ENCODE measurements around the gene KLHL29. TPM values are rescaled to one million over a fixed set of nuclear protein-coding genes. Genes with fewer than 3 reads are reported as not detected.

KLHL29 gene
- total and polyA plus RNA-seq, 10 of the 15 experiments (the other 5 are each of a cell fraction or from before 2014, with no cell fraction given), result 1.4 to 19.5 (median 6.1) TPM

DNA sequence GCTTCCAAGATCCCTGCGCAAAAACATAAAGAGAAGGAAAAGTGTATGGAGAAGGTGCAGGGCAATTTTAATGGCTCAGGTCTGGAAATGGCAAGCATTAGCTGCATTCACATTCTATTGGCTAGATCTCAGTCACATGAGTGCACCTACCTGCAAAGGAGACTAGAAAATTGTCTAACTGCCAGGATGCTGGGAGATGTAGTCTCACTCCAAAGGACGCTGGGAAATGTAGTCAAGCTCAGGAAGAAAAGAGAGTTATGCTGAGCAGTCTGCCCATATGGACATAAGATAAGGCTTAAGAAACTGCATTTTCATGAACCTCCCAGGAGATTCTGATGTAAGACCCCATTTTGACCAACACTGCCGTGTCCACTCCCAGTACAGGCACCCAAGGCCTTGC, 9.5 kb upstream of the KLHL29 start (continued):
- TF ChIP-seq KAT2A (conservative IDR thresholded peaks at IDR 0.05; ENCODE audit: control insufficient read depth, low read depth, low read length) (no peak), MXI1 (IDR thresholded peaks at IDR 0.05; ENCODE audit: low read depth, low read length) (no peak), NFYA (IDR thresholded peaks at IDR 0.05; ENCODE audit: borderline replicate concordance, low read depth, low read length) (no peak), RBBP5 (conservative IDR thresholded peaks at IDR 0.05) (no peak), NR2C1 (IDR thresholded peaks at IDR 0.05) (no peak), TAF1 (IDR thresholded peaks at IDR 0.05; ENCODE audit: borderline replicate concordance, low read depth, low read length) (no peak), RELA (IDR thresholded peaks at IDR 0.05; ENCODE audit: borderline replicate concordance, partially characterized antibody) (no peak), ZNF217 (IDR thresholded peaks at IDR 0.05) (no peak), ZNF384 (IDR thresholded peaks at IDR 0.05; ENCODE audit: borderline replicate concordance, low read depth, low read length) (no peak), TCF12 (IDR thresholded peaks at IDR 0.05; ENCODE audit: low read depth, low read length) (no peak), BCL11A (IDR thresholded peaks at IDR 0.05; ENCODE audit: low read depth, low read length) (no peak), CHD2 (IDR thresholded peaks at IDR 0.05; ENCODE audit: borderline replicate concordance, low read depth, low read length) (no peak), POLR2A (IDR thresholded peaks at IDR 0.05; ENCODE audit: low read depth, low read length) (no peak), HDAC6 (IDR thresholded peaks at IDR 0.05; ENCODE audit: unreplicated experiment) (no peak), ATF7 (IDR thresholded peaks at IDR 0.05; ENCODE audit: low read depth) (no peak)
- TF ChIP-seq, protein P1, sequence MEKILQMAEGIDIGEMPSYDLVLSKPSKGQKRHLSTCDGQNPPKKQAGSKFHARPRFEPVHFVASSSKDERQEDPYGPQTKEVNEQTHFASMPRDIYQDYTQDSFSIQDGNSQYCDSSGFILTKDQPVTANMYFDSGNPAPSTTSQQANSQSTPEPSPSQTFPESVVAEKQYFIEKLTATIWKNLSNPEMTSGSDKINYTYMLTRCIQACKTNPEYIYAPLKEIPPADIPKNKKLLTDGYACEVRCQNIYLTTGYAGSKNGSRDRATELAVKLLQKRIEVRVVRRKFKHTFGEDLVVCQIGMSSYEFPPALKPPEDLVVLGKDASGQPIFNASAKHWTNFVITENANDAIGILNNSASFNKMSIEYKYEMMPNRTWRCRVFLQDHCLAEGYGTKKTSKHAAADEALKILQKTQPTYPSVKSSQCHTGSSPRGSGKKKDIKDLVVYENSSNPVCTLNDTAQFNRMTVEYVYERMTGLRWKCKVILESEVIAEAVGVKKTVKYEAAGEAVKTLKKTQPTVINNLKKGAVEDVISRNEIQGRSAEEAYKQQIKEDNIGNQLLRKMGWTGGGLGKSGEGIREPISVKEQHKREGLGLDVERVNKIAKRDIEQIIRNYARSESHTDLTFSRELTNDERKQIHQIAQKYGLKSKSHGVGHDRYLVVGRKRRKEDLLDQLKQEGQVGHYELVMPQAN (conservative IDR thresholded peaks at IDR 0.05), result no peak
- TF ChIP-seq, protein P2, sequence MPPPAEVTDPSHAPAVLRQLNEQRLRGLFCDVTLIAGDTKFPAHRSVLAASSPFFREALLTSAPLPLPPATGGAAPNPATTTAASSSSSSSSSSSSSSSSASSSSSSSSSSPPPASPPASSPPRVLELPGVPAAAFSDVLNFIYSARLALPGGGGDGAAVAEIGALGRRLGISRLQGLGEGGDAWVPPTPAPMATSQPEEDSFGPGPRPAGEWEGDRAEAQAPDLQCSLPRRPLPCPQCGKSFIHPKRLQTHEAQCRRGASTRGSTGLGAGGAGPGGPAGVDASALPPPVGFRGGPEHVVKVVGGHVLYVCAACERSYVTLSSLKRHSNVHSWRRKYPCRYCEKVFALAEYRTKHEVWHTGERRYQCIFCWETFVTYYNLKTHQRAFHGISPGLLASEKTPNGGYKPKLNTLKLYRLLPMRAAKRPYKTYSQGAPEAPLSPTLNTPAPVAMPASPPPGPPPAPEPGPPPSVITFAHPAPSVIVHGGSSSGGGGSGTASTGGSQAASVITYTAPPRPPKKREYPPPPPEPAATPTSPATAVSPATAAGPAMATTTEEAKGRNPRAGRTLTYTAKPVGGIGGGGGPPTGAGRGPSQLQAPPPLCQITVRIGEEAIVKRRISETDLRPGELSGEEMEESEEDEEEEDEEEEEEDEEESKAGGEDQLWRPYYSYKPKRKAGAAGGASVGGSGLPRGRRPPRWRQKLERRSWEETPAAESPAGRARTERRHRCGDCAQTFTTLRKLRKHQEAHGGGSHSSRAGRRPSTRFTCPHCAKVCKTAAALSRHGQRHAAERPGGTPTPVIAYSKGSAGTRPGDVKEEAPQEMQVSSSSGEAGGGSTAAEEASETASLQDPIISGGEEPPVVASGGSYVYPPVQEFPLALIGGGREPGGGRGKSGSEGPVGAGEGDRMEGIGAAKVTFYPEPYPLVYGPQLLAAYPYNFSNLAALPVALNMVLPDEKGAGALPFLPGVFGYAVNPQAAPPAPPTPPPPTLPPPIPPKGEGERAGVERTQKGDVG (CRISPR knock-in tag; IDR thresholded peaks at IDR 0.05), result no peak
- TF ChIP-seq, protein P3, sequence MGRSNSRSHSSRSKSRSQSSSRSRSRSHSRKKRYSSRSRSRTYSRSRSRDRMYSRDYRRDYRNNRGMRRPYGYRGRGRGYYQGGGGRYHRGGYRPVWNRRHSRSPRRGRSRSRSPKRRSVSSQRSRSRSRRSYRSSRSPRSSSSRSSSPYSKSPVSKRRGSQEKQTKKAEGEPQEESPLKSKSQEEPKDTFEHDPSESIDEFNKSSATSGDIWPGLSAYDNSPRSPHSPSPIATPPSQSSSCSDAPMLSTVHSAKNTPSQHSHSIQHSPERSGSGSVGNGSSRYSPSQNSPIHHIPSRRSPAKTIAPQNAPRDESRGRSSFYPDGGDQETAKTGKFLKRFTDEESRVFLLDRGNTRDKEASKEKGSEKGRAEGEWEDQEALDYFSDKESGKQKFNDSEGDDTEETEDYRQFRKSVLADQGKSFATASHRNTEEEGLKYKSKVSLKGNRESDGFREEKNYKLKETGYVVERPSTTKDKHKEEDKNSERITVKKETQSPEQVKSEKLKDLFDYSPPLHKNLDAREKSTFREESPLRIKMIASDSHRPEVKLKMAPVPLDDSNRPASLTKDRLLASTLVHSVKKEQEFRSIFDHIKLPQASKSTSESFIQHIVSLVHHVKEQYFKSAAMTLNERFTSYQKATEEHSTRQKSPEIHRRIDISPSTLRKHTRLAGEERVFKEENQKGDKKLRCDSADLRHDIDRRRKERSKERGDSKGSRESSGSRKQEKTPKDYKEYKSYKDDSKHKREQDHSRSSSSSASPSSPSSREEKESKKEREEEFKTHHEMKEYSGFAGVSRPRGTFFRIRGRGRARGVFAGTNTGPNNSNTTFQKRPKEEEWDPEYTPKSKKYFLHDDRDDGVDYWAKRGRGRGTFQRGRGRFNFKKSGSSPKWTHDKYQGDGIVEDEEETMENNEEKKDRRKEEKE (IDR thresholded peaks at IDR 0.05), result no peak
- TF ChIP-seq, protein P4, sequence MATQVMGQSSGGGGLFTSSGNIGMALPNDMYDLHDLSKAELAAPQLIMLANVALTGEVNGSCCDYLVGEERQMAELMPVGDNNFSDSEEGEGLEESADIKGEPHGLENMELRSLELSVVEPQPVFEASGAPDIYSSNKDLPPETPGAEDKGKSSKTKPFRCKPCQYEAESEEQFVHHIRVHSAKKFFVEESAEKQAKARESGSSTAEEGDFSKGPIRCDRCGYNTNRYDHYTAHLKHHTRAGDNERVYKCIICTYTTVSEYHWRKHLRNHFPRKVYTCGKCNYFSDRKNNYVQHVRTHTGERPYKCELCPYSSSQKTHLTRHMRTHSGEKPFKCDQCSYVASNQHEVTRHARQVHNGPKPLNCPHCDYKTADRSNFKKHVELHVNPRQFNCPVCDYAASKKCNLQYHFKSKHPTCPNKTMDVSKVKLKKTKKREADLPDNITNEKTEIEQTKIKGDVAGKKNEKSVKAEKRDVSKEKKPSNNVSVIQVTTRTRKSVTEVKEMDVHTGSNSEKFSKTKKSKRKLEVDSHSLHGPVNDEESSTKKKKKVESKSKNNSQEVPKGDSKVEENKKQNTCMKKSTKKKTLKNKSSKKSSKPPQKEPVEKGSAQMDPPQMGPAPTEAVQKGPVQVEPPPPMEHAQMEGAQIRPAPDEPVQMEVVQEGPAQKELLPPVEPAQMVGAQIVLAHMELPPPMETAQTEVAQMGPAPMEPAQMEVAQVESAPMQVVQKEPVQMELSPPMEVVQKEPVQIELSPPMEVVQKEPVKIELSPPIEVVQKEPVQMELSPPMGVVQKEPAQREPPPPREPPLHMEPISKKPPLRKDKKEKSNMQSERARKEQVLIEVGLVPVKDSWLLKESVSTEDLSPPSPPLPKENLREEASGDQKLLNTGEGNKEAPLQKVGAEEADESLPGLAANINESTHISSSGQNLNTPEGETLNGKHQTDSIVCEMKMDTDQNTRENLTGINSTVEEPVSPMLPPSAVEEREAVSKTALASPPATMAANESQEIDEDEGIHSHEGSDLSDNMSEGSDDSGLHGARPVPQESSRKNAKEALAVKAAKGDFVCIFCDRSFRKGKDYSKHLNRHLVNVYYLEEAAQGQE (IDR thresholded peaks at IDR 0.05; ENCODE audit: low read depth, low read length), result no peak
